Measurements from ENCODE around the gene DAGLB.

DNA sequence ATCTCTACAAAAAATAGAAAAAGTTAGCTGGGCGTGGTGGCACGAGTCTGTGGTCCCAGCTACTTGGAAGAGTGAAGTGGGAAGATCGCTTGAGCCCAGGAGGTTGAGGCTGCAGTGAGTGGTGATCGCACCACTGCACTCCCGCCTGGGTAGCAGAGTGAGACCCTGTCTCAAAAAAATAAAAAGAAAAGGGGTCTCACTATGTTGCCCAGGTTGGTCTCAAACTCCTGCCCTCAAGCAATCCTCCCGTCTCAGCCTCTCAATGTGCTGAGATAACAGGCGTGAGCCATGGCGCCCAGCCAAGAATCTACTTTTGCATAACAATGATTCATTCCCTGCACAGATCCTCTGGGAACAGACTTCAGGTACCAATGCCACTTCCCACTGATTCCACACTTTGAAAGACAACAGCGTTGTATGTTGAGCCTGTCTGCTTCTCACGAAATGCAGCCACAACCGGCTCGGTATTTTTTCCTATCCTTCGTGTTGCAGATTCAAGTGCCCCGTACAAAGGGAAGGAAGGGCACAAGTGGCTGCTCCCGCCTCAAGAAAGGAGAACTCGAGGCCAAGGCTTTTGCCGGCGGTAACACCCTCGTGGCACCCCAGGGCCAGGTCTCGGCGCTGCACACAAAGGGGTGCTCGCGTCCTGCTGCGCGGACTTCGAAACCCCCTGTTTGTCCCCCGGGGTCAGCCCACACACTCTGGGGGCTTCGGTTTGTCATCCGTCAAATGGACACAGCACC, 745 bp downstream of the DAGLB start:
- TF ChIP-seq CTCF (IDR thresholded peaks at IDR 0.05; ENCODE audit: insufficient read depth, low read depth, low read length) (no peak), EZH2 (IDR thresholded peaks at IDR 0.05; ENCODE audit: insufficient read depth, low read length) (no peak)

Data from astrocyte (in vitro differentiated cells and primary cell).